GM18858 (cell line): ENCODE results near the gene NOP16.
A peak's percentile ranks its signal among the peaks of the same experiment; 100 is the strongest.

Experiments used
- ATAC-seq: cut with Tn5 transposase; IDR thresholded peaks from one replicate; pipeline ENCODE4 v1.9.1; 2021; ENCODE audit not compliant: unreplicated experiment

The NOP16 gene

DNA sequence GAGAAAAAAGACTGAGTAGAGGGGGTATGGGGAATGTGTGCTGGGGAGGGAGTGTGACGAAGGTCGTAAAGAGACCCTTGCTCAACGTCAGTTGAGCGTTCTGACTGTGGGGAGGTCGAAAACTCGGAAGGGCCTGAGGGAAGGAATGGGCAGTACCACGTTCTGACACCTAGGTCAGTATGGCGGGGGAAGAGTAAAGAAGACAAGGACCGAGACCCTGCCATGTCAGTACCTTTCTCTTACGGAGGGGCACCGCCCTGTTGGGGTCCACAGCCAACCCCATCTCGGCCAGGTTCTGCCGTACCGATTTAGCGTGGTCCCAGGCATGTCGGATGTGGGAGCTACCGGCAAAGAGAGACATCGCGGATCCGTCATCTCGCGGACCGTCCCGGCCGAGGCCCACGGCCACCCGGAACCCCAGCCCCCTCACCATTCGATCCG lies 375 bp downstream of the NOP16 start:
- ATAC-seq, result no peak

DNA sequence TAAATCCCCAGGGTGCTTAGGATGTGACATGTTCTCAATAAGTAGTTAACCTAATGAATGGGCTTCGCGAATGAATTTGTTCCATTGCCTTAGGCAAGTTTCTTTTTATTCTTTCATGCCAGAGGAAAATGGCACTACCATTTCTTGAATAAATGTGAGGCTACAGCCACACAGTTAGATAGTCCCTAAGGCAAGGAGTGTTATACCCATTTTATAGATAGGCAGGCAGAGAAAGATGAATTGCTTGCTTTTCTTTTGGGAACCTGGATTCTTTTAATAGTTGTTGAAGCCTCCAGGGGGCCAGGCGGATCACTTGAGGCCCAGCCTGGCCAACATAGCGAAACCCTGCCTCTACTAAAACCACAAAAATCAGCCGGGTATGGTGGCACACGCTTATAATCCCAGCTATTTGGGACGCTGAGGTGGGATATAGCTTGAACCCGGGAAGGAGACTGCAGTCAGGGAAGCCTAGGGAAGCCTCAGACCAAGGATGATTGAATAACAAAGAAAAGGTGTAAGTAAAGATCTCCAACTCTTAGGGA lies 943 bp downstream of the NOP16 start:
- no peak for ATAC-seq

DNA sequence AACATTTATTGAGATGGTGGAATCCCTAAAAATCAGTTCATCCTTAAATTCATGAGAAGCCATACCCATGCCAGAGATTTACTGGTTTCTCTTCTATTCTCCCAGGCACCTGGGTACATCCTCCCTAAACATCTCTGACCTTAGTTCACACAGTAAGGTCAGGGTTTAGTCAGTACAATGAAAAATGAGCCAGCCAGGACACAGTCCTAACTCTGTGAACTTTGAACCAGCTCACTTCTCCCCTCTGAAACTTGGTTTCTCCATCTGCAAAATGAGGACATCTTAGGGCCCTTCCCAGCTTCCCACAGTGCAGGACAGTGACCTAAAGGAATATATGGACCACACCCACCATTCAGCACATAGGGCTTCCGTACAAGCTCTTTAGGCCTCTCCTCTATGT lies 1.9 kb downstream of the NOP16 start:
- no peak for ATAC-seq

GRCh38 chr5:176384991-176385390 lies 3.4 kb downstream of the NOP16 start:
- no peak for ATAC-seq

- ATAC-seq, result no peak
These were observed 4.0 kb downstream of the NOP16 start for GRCh38 chr5:176384366-176384930.

- ATAC-seq, result no peak
These were observed 4.4 kb downstream of the NOP16 start for GRCh38 chr5:176383961-176384360.

DNA sequence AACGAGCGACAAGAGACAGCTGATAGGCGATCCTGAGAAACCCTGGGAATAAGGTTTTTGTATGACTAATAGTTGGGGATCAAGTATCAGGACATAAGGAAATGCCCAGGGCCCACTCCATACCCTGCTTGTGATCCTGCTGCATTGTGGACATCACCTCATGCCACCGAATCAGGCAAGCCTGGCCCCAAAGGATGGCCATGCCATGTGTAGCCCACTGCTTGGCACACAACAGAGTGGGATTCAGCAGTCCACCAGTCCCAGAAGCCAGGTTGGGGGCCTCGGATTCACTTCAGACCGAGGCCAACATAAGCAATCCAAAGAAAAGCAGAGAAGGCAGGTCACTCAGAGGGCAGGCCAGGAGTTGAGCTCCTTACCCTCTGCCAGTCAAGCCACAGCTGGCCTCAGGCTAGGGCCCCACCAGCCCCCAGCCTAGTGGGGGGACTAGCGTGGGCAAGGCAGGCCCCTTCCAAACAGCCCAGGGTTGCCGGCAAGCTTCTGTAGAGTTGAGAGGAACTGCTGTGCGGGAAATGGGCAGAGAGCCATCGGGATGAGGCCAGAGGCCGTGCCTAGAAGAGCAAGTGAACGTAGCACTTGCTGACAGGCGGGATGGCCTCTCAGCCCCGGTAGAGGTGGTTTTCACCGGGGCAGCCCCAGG lies 5.0 kb downstream of the NOP16 start:
- no peak for ATAC-seq

GRCh38 chr5:176382721-176383120 lies 5.7 kb downstream of the NOP16 start:
- ATAC-seq, result no peak

- no peak for ATAC-seq
These were observed 6.4 kb downstream of the NOP16 start for GRCh38 chr5:176381979-176382378.

- no peak for ATAC-seq
These were observed 7.0 kb downstream of the NOP16 start for GRCh38 chr5:176381423-176381822.

DNA sequence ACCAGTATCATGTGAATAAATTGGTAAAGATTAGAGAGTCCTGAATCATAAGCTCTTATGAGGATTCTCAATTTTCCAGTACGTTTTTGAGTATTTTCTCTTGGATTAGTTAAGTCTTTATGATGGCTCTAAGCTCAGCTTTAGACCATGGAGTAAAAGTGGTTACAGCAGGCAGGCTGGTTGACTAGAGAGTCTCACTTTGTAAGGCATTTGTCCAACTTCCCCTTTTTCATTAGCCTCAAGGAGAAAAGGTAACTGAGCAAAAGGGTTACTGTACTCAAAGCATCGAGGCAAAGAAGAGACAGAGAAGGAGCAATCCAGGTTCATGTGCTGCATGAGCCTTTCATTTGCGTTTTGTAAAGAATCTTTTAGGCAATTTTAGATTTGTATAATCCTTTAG lies 8.5 kb downstream of the NOP16 start:
- ATAC-seq, result no peak

DNA sequence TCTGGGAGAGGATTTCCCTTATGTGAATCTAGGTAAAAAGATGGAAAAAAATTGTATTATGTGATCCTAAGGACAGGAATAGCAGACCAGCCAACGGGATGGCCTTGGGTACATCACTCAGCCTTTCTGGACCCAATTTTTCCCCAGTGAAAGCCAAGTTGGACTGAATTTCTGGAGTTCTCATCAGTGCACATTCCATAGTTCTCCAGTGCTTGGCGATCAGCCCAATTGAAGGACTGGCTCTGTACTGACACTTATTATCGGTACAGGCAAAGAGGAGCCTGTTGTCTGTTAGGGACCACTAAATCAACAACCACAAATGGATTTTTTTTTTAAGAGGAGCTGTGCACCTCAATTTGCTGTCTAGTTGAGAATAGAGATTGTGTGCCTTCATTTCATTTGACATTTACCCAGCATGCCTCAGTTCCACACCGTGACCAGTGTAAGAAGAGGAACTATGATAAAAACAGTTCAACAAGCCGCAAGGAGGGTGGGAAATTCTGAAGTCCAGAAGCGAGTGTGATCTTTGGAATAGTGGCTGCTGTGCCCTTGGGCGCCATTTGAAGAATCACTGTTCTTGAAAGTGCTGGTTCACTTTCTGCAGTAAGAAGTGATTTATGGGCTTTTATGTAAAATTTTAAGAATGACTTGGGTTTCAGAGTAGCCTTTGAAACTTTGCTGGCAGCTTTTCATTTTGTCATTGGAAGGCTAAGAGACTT lies 15.1 kb downstream of the NOP16 start:
- no peak for ATAC-seq

- no peak for ATAC-seq
These were observed 16.5 kb downstream of the NOP16 start for GRCh38 chr5:176371621-176372539.

DNA sequence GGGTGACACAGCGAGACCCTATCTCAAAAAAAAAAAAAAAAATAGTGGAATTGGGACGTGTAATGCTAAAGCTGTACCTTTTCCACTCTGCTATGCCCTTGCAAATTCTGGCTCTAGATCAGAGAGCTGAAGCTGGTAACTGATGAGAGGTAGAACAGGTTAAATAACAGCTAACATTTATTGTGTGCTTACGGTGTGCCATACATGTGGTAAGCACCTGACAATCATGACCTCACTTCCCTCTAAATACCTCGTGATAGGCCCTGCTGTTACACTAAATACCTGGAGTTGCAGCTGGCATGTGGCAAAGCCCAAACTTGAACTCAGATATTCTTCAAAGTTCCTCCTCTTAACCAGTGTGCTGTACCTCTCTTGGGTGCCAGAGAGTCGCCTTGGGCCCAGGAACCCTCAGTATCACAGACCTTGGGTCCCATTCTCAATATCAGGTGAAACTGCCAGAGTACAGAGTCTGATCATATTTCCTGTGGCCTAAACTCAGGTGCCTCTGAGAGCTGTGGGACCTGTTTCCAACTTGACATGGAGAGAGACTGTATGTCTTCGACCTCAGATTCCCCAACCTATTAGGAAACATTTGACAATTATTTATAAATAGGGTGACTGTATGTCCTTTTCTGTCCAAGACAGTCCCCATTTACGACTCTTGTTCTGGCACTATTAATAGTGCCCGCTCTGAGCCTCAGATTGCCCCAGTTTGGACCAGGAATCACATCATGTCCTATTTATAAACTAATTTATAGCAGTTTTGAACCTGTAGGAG lies 18.3 kb downstream of the NOP16 start:
- no peak for ATAC-seq

- ATAC-seq, result no peak
These were observed 19.7 kb downstream of the NOP16 start for GRCh38 chr5:176368726-176369125.

DNA sequence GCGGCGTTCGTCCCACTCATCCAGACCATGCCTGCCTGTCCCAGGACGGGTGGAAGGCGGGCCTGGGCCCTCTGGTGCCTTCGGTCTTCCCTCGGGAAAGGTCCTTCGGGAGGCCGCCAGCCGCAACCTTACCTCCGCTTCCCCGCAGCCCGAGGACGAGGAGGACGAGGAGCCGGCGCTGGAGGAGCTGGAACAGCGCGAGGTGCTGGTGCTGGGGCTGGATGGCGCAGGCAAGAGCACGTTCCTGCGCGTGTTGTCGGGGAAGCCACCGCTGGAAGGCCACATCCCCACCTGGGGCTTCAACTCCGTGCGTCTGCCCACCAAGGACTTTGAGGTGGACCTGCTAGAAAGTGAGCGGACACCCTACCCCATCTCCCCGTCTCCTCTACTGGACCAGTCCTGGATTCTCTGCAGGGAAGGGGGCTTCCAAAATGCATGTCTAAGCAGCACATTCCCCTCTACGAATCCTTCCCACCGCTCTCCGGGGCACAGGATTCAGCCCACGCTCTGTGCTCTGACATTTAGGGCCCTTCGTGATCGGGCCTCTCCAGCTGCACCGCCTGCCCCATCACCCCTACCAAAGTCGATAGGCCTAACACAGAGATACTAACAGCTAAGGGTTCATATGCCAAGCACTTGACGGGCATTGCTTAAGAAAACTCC lies 22.0 kb downstream of the NOP16 start:
- ATAC-seq, result no peak

- no peak for ATAC-seq
These were observed 22.8 kb downstream of the NOP16 start, which contains the start of gene ARL10 for GRCh38 chr5:176365351-176366231. ARL10 (plus strand) TSS chr5:176365487; CDS start chr5:176365564, 77 bp downstream.

DNA sequence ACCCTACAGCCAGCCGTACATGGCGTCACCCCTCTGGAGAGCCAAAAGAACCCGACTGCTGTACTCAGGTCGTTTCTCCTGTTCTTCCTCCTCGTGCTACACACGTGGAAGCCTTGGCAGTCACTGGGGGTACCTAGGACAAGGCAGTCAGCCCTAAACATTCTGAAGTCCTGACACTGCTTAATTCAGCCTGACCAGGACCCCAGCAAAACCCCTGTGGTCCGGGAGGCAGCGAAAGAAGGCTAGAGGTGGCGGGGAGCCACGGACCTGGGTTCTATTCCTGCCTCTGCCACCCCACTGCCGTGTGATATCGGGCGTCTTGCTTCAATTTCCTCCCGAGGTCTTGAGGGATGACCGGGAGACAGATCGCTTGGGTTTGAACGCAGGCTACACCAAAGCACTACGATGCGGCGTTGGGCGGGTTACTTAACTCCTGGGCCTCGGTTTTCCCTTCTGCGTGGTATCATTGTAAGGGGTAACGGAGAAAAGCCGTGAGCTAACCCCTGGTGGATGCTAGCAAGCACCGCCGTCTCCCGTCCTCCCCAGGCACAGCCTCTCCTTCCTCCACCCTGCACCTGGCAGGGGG lies 23.5 kb downstream of the NOP16 start:
- no peak for ATAC-seq

DNA sequence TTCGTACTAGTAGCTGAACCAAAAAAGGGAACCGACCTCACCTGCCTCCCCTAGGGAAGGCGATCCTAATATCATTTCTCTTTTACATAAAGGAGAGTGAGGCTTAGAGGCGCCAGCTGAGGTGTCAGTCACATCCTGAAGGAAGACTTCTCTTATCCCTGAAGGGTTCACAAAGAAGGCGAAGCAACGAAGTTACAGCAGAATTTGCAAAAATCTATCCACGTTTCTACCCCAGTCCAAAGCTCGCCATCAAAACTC lies 26.2 kb downstream of the NOP16 start:
- peak; percentile 4 for ATAC-seq
